Right cardiac atrium (tissue), 5 donors: ENCODE data around the gene FOXC1. TPM values are rescaled to one million over a fixed set of nuclear protein-coding genes. Genes with fewer than 3 reads are reported as not detected.
A peak's percentile ranks its signal among the peaks of the same experiment; 100 is the strongest.

ENCODE experiments used
- ATAC-seq, 2 donors: fragments of 200-7000 bp; cut with Tn5 transposase; one replicate each; pipeline versions ENCODE4 v1.8.0 to v1.9.1; 2020; ENCODE audit warnings: moderate library complexity in 2 of 2, mild to moderate bottlenecking in 1 of 2
- DNase-seq, 3 donors: peaks; one replicate each; pipeline ENCODE4 v3.0.0-alpha.2; 2020
- H3K27ac ChIP-seq: one replicate; pipeline ENCODE4 v1.5.1; 2013; ENCODE audit warnings: mild to moderate bottlenecking, low read length, control low read depth, moderate library complexity
- H3K27me3 ChIP-seq: one replicate; pipeline ENCODE4 v1.6.1; 2013; ENCODE audit not compliant: control insufficient read depth, insufficient read depth
- H3K4me1 ChIP-seq: one replicate; pipeline ENCODE4 v1.6.1; 2013; ENCODE audit warnings: low read length; ENCODE audit not compliant: control insufficient read depth, insufficient read depth
- H3K4me3 ChIP-seq: one replicate; pipeline ENCODE4 v1.5.1; 2013; ENCODE audit warnings: low read length, control low read depth
- H3K9me3 ChIP-seq: one replicate; pipeline ENCODE4 v1.6.1; 2013; ENCODE audit warnings: low read length; ENCODE audit not compliant: control insufficient read depth
- WGBS: extraction: QIAGEN DNeasy Blood & Tissue Kit; methylation state at CpG from one replicate; pipeline ENCODE4 v1.1.7; 2013; 5-methylcytosine and 5-hydroxymethylcytosine counted together
- intact Hi-C, 4 donors: fragments of 100-400 bp; cut with DNase I; formaldehyde crosslinking; loops; one replicate each; pipeline versions ENCODE4 v1.11.0 to v1.14.0; 2022 to 2023
- polyA plus RNA-seq: library from polyadenylated mRNA; stranded (reverse); fragments of 200-250 nt; gene quantifications from one replicate; pipeline ENCODE4 v1.2.3, GENCODE V29; 2013
- total RNA-seq, 4 donors: library from RNA; stranded (reverse); fragmentation: NEBNext Ultra II Directional; extraction: Animal tissue kit (Norgen Biotek cat#: 25700); gene quantifications; one replicate each; pipeline ENCODE4 v1.2.1, GENCODE V29; 2021
- donor health status: healthy with polysubstance abuse.
- donor health status: DM: no; HTN: yes; CAD: no.
- donor health status: DM: no; HTN: no; CAD: no.
- donor health status: DM: no; HTN: yes; CAD: no; lungs with severe emphysema.
- donor health status: DM: yes; HTN: yes; CAD: no.

FOXC1 gene
- total and polyA plus RNA-seq, 5 donors = 7.2 to 25.0 (median 21.6) TPM

DNA sequence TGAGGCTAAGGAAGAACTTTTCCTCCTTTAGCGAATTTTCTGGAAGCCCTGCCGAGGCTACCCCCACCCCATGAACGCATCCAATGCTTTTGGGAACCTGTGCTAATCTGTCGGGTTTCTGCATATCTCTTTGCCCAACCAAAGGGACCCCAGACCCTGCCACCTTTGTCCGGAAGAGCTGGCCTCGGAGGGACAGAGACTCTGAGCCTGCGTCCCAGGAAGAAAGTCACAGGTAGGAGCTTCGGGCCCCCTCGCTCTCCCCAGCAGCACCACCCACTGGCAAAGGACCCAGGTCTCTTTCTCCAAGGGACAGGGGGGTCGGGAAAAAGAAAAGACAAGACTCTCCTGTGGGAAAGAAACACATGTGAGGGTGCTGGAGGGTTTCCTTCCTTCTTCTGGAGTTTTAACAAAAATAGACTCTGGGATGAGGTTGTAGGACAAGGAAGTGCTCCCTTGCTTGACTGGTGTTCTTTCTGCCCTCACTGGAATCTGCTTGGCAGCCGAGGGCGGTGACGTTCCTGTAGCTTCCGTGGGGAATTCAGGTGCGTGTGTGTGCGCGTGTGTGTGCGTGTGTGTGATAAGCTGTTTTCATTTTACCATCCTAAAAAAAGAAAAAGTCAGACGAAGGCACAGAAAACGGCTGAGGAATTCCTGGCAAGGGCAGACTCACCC is 16.3 kb upstream of the FOXC1 start:
- Histone ChIP-seq H3K27ac (no peak overlapping the region), H3K27me3 (no peaks in the 10 kb centered on the region), H3K4me3 (no peak overlapping the region), H3K9me3 (no peaks in the 10 kb centered on the region), H3K4me1 (no peaks in the 10 kb centered on the region)
- no peak for ATAC-seq
- 62% methylated on average over 20 of the region's 20 CpGs for WGBS
- no peak for DNase-seq
- intact Hi-C loops = no loop called here

DNA sequence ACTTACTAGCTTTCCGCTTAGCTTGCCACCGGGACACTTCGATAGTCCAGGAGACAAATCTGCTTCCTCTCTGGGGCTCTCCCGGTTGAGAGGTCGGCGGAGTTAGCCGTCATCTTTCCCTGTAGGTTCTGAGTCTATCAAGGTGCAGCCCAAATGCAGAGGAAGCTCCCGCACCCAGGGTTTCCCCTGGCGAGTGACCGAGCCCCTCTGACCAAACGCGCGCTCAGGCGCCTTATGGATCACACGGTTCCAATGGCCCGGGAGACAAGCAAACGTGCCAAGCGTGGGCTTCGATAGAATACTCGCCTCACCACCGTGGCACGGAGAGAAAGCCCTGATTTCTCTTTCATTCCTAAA is 15.8 kb upstream of the FOXC1 start:
- Histone ChIP-seq H3K27me3 (no peaks in the 10 kb centered on the region), H3K4me1 (no peaks in the 10 kb centered on the region), H3K27ac (no peak overlapping the region), H3K9me3 (no peaks in the 10 kb centered on the region), H3K4me3 (no peak overlapping the region)
- intact Hi-C loops = no loop called here
- DNase-seq = no peak
- WGBS = 70% methylated on average over 22 of the region's 22 CpGs
- ATAC-seq = no peak

DNA sequence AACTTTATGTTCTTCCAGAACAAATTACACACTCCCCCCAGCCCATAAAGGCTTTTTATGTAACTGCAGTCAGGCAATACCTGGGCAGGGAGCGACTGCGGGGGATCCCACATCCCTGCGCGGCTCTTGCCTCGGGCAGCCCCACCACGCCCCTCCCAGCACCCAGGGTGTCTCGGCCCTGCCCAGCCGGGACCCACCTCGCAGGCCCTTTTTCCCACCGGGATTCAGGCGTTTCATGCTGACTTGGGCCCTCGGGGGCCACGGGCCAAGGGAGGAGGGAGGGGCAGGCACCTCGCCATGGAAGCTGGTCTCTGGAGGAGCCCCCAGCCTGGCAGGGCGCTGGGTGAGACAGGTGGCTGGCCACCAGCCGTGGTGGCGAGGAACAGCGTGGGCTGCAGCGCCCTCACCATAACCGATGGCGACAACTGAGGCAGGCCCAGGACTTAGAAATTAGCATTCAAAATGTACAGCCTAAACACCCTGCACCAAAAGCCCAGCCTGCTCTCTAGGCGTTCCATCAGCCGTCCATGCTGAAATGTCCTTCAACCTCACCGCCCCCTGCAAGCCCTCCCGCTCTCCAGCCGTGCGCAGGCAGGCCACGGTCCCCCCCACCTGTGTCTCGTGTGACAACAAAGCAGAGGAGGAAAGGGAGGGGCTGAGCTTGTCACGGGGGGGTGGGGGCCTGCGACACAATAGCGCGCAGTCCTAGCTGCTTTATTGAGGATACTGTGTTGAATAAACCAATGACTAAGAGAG is 15.1 kb upstream of the FOXC1 start:
- intact Hi-C loops = loop anchor here in 3 of 4 donors (5.0 kb wide), 4 partner anchors 603 to 1148 kb away; no protein-coding TSS in a partner anchor
- no peaks in the 10 kb centered on the region for H3K27me3 ChIP-seq
- H3K9me3 ChIP-seq = no peaks in the 10 kb centered on the region
- DNase-seq = peak in 1 of 3 donors; percentile 57
- H3K4me3 ChIP-seq = no peak overlapping the region
- no peaks in the 10 kb centered on the region for H3K4me1 ChIP-seq
- no peak for ATAC-seq
- H3K27ac ChIP-seq = no peak overlapping the region
- 79% methylated on average over 33 of the region's 33 CpGs for WGBS

DNA sequence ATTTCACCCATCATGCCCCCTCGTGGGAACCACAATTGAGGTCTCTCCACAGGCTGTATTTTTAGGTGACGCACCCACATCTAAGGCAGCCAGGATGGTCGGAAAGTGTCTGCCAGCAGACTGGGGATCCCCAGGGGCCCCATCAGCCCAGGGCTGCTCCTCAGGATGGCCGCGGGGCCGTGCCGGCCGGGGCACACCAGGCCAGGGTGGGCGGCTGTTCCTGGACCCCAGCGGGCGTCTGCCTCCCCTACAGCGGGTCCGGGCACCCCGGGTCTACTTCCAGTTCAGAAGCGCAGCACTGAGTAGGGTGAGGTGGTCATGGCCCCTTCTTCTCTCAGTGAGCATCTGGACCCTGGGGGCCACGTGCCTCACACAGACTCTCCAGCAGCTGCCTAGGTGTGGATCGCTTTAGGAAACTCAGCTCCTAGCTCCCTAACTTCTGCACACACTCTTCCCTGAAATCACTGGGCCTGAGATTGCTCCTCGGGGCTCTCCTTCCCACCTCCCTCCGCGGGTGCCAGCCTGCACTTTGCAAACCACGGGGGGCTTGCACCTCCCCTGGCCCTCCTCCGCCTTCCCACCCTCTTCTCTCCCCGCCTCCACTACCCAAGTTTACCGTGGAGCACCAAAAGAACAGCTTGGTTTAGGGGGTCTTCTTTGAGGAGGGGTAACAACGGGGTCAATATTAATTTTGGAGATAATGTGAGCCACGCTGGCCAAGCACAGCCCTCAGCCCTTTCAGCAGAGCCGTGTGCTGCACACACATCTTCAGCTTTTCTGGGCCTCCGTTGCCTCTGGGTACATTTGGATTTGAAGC is 14.2 kb upstream of the FOXC1 start:
- intact Hi-C loops = loop anchor here in 3 of 4 donors (5.0 kb wide), 4 partner anchors 602 to 1147 kb away; no protein-coding TSS in a partner anchor
- DNase-seq = peak in 1 of 3 donors; percentile 53
- no peaks in the 10 kb centered on the region for H3K27me3 ChIP-seq
- 65% methylated on average over 28 of the region's 28 CpGs for WGBS
- peak; percentile 14 to 23 for ATAC-seq
- H3K4me1 ChIP-seq = no peaks in the 10 kb centered on the region
- no peaks in the 10 kb centered on the region for H3K9me3 ChIP-seq
- no peak overlapping the region for H3K27ac ChIP-seq
- no peak overlapping the region for H3K4me3 ChIP-seq

DNA sequence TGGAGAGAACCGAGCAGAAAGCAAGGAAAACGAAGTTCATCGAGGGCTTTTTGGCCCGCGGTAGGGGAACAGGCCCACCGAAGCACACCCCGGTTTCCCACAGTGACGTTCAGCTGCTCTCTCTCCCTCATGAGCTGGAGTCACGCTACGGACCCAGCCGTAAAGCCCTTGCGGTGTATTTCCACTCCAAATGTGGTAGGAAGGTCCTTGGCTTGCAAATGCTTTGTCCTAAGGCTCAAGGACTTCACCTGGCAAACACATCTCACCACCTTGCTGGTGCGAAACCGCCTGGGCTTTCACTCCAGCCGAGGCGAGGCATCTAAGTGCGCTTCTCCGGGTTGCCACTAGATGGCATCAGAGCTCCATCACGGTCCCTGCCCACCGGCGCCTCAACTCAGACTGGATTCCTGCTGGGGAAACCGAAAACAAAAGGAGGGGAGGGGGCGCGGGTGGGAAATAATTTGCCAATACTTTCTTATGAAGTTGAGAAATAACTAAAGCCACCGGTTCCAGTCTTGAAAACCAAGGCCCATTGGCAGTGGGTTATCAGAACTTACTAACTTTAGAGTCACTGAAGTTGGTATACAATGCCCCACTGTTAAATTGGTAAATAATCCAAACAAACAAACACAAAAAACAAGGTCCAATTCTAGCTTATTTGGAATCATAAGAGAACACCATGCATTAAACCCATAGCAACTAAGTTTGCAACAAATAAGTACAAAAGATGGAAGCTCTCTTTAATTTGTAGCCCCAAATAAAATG is 13.4 kb upstream of the FOXC1 start:
- H3K27me3 ChIP-seq = no peaks in the 10 kb centered on the region
- no peaks in the 10 kb centered on the region for H3K4me1 ChIP-seq
- DNase-seq = peak in 2 of 3 donors; percentile 77 to 79
- WGBS = 7% methylated on average over 25 of the region's 25 CpGs
- no peak overlapping the region for H3K27ac ChIP-seq
- intact Hi-C loops = loop anchor here in 3 of 4 donors (5.0 kb wide), 4 partner anchors 601 to 1146 kb away; no protein-coding TSS in a partner anchor
- no peak overlapping the region for H3K4me3 ChIP-seq
- peak; percentile 80 to 84 for ATAC-seq
- H3K9me3 ChIP-seq = no peaks in the 10 kb centered on the region

DNA sequence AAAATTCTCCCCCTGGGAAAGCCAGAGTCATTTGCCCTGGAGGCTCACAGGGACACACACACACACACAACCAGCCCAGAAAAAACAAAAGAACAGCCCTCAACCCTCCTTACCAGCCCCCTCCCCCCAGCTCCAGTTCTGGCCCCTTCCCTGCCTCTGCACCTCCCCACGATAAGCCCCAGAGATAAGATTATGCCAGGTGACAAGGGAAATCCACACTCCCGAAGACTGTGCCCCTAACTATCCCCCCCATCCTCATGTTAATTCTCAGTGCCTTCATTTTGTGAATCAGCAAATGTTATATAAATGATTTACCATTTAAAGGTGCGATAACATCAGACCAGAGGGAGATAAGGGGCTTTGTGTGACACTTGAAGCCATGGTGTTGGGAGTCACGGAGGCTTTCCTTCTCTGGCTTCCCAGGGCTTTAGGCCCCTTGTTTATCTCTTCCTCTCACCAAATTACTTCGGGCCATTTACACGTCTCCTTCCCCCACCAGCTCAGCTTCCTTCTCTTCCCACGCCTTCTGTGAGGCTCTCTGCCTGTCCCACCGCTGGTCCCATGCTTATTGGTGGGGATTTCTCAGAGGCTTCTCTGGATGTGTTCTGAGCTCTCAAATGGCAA is 12.5 kb upstream of the FOXC1 start:
- H3K27ac ChIP-seq = no peak overlapping the region
- ATAC-seq = no peak
- no peaks in the 10 kb centered on the region for H3K9me3 ChIP-seq
- H3K27me3 ChIP-seq = no peaks in the 10 kb centered on the region
- intact Hi-C loops = loop anchor here in 3 of 4 donors (5.0 kb wide), 4 partner anchors 600 to 1145 kb away; no protein-coding TSS in a partner anchor
- 59% methylated on average over 8 of the region's 8 CpGs for WGBS
- no peak overlapping the region for H3K4me3 ChIP-seq
- DNase-seq = no peak
- H3K4me1 ChIP-seq = no peaks in the 10 kb centered on the region

DNA sequence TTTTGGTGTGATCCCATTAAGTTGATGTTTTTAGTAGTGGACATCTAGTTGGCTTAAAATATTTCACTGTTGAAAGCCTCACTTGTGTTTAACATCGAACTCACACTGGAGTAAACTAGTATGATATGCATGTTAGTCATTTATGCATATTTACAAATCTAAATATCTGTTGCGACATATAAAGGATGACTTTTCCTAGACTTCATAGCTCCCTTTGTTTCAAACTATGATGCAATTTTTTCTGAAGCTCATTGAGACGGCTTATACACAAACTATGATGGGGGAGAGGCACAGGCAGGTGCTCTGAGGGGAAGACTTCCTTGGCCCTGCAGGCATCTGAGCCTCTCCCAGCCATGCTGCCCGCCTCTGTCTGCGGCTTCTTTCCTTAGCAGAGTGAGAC is 11.8 kb upstream of the FOXC1 start:
- ATAC-seq = no peak
- no peaks in the 10 kb centered on the region for H3K4me1 ChIP-seq
- no peak overlapping the region for H3K27ac ChIP-seq

DNA sequence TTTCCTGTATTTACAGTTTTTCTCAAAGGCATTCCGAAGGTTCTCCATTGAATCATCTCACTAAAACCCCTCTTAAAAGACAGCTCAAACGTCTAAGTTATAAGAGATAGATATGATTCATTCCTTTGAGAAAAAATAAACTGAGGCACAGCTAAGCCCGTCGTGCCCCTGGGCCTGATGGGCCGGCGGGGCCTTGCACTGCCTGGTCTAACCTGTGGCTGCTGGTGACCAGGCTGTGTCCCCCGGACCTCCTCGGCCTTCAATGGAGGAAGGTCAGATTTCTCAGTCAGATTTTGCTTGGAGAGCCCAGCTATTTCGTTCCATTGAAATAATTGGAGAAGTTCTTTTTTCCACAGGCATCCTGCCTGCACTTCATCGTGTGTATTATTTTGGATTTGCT is 11.3 kb upstream of the FOXC1 start:
- DNase-seq (no peak), ATAC-seq (no peak)
- Histone ChIP-seq H3K27ac (no peak overlapping the region), H3K27me3 (no peaks in the 10 kb centered on the region), H3K9me3 (no peaks in the 10 kb centered on the region), H3K4me3 (no peak overlapping the region), H3K4me1 (no peaks in the 10 kb centered on the region)
- intact Hi-C loops = loop anchor here in 3 of 4 donors (5.0 kb wide), 4 partner anchors 599 to 1144 kb away; no protein-coding TSS in a partner anchor
- 91% methylated on average over 10 of the region's 10 CpGs for WGBS

More for the DNA sequence above, 11.8 kb upstream of the FOXC1 start:
- H3K27me3 ChIP-seq = no peaks in the 10 kb centered on the region
- intact Hi-C loops = loop anchor here in 3 of 4 donors (5.0 kb wide), 4 partner anchors 599 to 1144 kb away; no protein-coding TSS in a partner anchor
- WGBS = 91% methylated on average over 5 of the region's 5 CpGs
- no peaks in the 10 kb centered on the region for H3K9me3 ChIP-seq
- H3K4me3 ChIP-seq = no peak overlapping the region
- no peak for DNase-seq

DNA sequence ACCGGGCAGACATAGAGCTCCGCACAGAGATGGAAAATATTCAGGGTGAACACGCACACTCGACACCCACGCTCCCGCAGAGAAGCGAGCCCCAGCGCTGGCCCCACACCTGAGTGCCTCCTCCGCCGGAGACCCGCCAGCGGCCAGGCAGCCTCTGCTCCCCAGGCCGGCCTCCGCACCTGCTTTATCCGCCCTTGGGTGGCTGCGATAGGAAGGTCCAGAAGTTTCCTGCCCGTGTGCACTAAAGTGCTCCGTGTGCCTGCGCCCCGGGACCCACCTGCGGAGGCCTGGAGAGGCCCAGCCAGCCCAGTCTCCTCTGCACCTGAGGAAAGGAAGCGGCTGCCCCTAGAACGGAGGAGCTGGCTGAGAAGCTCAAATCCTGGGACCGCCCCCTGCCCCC is 10.8 kb upstream of the FOXC1 start:
- no peak for ATAC-seq
- intact Hi-C loops = loop anchor here in 3 of 4 donors (5.0 kb wide), 4 partner anchors 598 to 1143 kb away; no protein-coding TSS in a partner anchor
- Histone ChIP-seq H3K27ac (no peak overlapping the region), H3K9me3 (no peaks in the 10 kb centered on the region), H3K4me1 (no peaks in the 10 kb centered on the region), H3K27me3 (no peaks in the 10 kb centered on the region), H3K4me3 (no peak overlapping the region)
- DNase-seq = no peak
- WGBS = 94% methylated on average over 24 of the region's 24 CpGs

DNA sequence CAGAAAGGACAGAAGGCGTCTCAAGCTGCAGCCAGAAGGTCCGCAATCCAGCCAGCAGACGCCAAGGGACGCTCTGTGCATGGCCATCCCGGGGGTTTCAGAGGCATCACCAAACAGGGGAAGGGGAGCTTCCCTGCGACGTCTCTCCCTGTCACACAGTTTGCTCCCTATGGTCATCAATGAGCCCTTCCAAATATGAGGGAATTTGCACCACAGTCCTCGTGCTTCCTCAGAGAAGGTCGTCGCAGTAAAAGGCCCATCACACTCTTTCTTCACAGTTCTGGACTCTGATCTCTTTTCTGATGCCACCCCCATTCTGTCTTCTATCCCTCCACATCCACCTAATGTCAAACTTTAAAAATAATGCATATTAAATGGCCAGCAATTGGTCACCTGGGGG is 10.2 kb upstream of the FOXC1 start:
- Histone ChIP-seq H3K4me3 (no peak overlapping the region), H3K27me3 (no peaks in the 10 kb centered on the region), H3K4me1 (no peaks in the 10 kb centered on the region), H3K9me3 (no peaks in the 10 kb centered on the region), H3K27ac (no peak overlapping the region)
- ATAC-seq (no peak), DNase-seq (no peak)
- intact Hi-C loops = loop anchor here in 3 of 4 donors (5.0 kb wide), 4 partner anchors 598 to 1143 kb away; no protein-coding TSS in a partner anchor
- WGBS = 94% methylated on average over 10 of the region's 10 CpGs
